C4-2B (cell line): ENCODE measurements around the gene TRAF3IP3.
A peak's percentile ranks its signal among the peaks of the same experiment; 100 is the strongest.

ENCODE experiments used
- H3K27ac ChIP-seq: fragments of 450-650 bp; 2 replicates; pipeline ENCODE4 v1.5.1; 2017
- ZFX ChIP-seq: fragments of 450-650 bp; IDR thresholded peaks from 2 replicates; pipeline ENCODE4 v1.6.1; 2017
- TF ChIP-seq, protein P1 (sequence below): fragments of 450-650 bp; conservative IDR thresholded peaks from 2 replicates; pipeline ENCODE4 v1.5.1; 2017; ENCODE audit warnings: mild to moderate bottlenecking

Gene TRAF3IP3

DNA sequence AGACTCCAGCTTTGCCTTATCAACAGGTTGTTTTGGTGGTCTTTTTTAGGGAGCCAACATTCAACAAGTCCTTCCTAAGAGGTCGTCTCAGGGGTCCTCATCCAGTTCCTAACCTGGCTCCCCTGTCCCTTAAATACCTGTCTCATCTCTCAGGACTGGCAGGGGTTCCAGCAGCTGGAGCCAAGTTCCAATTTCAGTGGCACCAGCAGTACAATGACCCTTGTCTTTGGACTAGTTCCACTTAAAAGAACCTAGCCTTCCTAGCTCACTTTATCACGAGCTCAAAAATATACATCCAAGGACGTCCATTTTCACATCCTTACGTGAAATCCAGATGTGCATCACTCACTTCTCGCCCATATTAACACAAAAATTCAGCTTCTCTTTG, 18.7 kb upstream of the TRAF3IP3 start:
- H3K27ac ChIP-seq: no peak overlapping the region
- TF ChIP-seq ZFX: no peak
- TF ChIP-seq, protein P1, sequence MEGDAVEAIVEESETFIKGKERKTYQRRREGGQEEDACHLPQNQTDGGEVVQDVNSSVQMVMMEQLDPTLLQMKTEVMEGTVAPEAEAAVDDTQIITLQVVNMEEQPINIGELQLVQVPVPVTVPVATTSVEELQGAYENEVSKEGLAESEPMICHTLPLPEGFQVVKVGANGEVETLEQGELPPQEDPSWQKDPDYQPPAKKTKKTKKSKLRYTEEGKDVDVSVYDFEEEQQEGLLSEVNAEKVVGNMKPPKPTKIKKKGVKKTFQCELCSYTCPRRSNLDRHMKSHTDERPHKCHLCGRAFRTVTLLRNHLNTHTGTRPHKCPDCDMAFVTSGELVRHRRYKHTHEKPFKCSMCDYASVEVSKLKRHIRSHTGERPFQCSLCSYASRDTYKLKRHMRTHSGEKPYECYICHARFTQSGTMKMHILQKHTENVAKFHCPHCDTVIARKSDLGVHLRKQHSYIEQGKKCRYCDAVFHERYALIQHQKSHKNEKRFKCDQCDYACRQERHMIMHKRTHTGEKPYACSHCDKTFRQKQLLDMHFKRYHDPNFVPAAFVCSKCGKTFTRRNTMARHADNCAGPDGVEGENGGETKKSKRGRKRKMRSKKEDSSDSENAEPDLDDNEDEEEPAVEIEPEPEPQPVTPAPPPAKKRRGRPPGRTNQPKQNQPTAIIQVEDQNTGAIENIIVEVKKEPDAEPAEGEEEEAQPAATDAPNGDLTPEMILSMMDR: no peak

- no peak overlapping the region for H3K27ac ChIP-seq
- TF ChIP-seq ZFX: no peak
- TF ChIP-seq, protein P1: no peak
These were observed 17.6 kb upstream of the TRAF3IP3 start for GRCh38 chr1:209738270-209738669.

DNA sequence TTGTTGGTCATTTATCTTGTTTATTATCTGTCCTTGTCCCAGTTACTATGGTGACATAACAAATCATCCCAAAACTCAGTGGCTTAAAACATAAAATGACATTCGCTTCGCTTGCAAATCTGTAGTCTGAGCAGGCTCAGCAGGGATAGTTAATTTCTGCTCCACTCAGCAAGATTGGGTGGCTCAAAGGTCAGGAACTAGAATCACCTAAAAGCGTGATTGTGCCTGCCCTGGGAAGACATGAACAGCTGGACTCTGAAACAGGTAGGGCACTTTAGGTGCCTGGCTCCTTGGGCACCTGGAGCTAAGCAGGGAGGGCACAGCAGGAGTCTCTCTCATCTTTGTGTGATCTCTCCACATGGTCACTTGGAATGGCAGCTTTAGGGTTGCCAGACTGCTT, 14.7 kb upstream of the TRAF3IP3 start:
- no peak overlapping the region for H3K27ac ChIP-seq
- TF ChIP-seq ZFX: no peak
- TF ChIP-seq, protein P1: no peak

DNA sequence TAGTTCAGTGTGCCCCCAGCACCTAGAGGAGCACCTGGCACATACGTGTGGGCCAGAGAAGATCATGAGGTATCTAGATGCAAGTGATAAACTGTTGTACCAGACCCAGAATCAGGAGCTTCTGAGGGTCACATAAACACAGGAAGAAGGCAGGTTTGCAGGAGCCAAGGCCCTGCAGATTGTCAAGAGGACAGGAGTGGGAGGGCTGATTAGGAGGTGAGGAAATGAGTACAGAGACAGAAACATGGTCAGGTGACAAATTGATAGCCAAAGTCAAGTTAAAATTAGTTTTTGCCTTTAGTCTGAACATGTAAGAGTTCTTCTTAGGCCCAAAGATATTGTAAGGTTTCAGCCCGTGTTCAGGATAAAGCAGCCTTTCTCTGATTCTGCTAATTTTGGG, 14.0 kb upstream of the TRAF3IP3 start:
- no peak overlapping the region for H3K27ac ChIP-seq
- 0 out of 2 replicates have a peak, but pooled peaks have one; percentile 11 for TF ChIP-seq ZFX
- TF ChIP-seq, protein P1: no peak

- TF ChIP-seq, protein P1: no peak
- no peak for TF ChIP-seq ZFX
- no peak overlapping the region; the same call in 1 of the 2 replicates for H3K27ac ChIP-seq
These were observed 13.3 kb upstream of the TRAF3IP3 start for GRCh38 chr1:209742409-209743144.

DNA sequence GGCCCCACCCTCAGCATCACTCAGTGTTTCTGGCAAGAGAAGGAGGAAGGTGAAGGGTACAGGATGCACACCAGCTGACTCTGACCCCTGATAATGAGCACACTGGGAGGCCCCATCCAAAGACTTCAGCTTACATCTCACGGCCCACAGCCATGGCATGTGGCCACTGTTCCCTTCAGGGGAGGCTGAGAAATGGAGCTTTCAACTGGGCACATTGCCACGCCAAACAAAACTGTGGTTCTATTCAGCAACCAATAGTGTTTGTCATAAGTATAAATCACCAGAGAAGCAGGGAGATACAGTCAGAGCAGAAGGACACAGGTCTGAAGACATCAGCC, 12.7 kb upstream of the TRAF3IP3 start:
- no peak overlapping the region; the same call in 1 of the 2 replicates for H3K27ac ChIP-seq
- TF ChIP-seq, protein P1: no peak
- TF ChIP-seq ZFX: no peak

GRCh38 chr1:209746451-209747165, 9.2 kb upstream of the TRAF3IP3 start:
- TF ChIP-seq ZFX: no peak
- TF ChIP-seq, protein P1: no peak

More at GRCh38 chr1:209746451-209747165, 9.2 kb upstream of the TRAF3IP3 start:
- H3K27ac ChIP-seq: peak overlapping the region; percentile 59; the same call in 1 of the 2 replicates
